GM18520 (cell line): ENCODE results near the gene TPT1.
"Not testable (repeated sequence)": the region's sequence is repeated elsewhere in the genome, so short reads cannot be mapped to it uniquely, and the experiment has no call there.

Experiments used
- ATAC-seq: cut with Tn5 transposase; IDR thresholded peaks from one replicate; pipeline ENCODE4 v1.9.1; 2021; ENCODE audit not compliant: unreplicated experiment

The TPT1 gene

GRCh38 chr13:45368005-45368404, 27.0 kb upstream of the TPT1 start:
- ATAC-seq, result no peak

GRCh38 chr13:45367358-45367757, 26.4 kb upstream of the TPT1 start:
- peak; percentile 97 for ATAC-seq

GRCh38 chr13:45365558-45365885, 24.5 kb upstream of the TPT1 start:
- ATAC-seq, result no peak

DNA sequence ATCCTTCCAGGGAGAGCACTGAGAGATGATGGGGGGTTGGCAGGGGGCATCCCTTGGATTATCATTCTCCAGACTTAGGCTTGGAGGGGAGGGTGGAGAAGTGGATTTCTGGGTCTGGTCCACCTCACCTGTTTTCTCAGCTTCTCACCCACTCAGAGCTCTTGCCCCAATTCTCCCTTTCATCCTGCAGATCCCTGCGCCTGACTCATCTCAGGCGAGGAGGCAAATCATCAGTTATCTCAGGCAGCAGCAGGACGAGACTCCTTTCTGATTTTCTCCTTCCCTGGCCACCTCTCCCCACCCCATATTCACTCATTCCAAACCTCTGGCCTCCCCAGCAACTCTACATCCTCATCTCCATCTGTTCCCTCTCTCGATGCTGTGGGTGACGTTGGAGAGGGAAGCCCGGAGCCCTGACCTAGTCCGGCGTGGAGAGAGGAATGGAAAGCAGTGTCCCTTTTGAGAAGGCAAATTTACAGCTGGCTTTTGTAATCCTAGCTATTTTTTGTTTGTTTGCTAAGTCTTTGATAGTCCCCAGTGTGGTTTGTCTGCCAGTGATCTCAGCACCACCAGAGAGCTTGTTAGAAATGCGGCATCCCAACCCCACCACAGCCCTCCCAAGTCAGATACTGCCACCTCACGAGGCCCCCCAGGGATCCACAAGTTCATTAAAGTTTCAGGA, 24.0 kb upstream of the TPT1 start:
- no peak for ATAC-seq

GRCh38 chr13:45362939-45363338, 22.0 kb upstream of the TPT1 start:
- ATAC-seq, result no peak

DNA sequence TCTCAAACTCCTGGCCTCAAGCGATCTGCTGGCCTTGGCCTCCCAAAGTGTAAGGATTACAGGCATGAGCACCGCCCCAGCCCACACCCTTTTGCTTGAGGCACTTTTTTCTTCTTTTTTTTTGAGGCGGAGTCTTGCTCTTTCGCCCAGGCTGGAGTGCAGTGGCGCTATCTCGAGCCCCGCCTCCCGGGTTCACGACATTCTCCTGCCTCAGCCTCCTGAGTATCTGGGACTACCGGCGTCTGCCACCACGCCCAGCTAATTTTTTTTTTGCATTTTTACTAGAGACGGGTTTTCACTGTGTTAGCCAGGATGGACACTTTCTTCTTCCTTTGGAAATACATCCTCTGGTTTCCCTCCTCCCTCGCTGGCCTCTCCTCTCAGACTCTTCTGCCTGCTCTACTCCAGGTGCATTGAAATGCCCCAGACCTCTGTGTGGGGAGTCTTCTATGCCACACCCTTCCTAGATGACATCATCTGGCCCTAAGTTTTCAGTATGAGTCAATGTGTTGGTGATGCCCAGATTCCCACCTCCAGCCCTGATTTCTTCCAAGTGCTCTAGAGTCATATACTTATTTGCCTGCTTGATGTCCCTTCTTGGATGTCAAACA, 20.7 kb upstream of the TPT1 start:
- no peak for ATAC-seq

- ATAC-seq, result no peak
Measured at GRCh38 chr13:45356966-45357672, 16.1 kb upstream of the TPT1 start.

GRCh38 chr13:45353895-45354294, 12.9 kb upstream of the TPT1 start:
- ATAC-seq, result no peak

- no peak for ATAC-seq
Measured at GRCh38 chr13:45352031-45352430, 11.0 kb upstream of the TPT1 start.

GRCh38 chr13:45350152-45350551, 9.2 kb upstream of the TPT1 start:
- ATAC-seq, result no peak

- ATAC-seq, result no peak
Measured at GRCh38 chr13:45349438-45349837, 8.5 kb upstream of the TPT1 start.

- not testable (repeated sequence) for ATAC-seq
Measured at GRCh38 chr13:45344064-45344463, 3.1 kb upstream of the TPT1 start.

- not testable (repeated sequence) for ATAC-seq
Measured at GRCh38 chr13:45343102-45343501, 2.1 kb upstream of the TPT1 start.

- ATAC-seq, result not testable (repeated sequence)
Measured at GRCh38 chr13:45342668-45343067, 1.7 kb upstream of the TPT1 start.

DNA sequence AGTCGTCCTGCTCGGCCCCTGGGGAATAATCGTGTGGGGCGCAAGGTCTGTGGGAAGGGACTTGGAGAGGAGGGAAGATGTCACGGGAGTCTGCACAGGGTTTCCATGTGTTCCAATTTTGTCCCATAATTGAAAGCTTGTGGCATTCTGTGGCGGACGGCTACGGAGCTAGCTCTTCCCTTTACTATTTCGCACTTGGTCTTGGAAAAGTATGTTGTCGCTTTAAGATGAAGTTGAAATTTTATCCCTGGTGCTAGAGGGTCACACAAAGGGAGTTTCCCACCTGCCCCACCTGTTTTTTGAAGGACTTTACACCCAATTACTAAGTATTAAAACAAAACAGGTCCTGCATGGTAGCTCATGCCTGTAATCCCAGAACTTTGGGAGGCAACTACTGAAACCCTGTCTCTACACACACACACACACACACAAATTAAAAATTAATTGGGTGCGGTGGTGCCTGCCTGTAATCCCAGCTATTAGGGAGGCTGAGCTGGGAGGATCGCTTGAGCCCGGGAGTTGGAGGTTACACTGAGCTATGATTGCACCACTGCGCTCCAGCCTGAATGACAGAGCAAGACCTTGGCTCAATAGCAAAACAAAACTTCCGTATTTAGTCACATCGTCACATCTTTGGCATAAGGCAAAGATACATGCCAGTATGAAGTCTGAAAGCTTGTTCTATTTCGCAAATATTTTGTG, 967 bp upstream of the TPT1 start:
- ATAC-seq, result no peak

GRCh38 chr13:45340422-45341033, 455 bp downstream of the TPT1 start:
- ATAC-seq, result peak; percentile 19

- ATAC-seq, result no peak
Measured at GRCh38 chr13:45339867-45340266, 1.1 kb downstream of the TPT1 start.

DNA sequence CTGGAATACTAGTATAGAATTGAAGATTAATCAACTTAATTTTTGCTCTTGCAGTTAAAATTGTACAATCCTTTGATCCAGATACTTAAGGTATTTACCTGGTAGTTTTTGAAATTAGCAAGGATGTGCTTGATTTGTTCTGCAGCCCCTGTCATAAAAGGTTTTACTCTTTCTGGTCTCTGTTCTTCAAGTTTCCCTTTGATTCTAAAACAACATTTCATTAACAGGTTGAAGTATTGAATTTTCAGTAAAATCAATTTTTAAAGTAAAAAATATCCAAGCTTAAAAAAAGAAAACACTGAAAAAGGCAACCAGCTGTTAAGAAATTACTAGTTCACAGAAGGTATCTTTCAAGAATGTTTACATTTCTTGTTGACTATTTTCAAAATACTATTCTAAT, 1.6 kb downstream of the TPT1 start:
- no peak for ATAC-seq

GRCh38 chr13:45337803-45338202, 3.2 kb downstream of the TPT1 start:
- no peak for ATAC-seq

- no peak for ATAC-seq
Measured at GRCh38 chr13:45337395-45337794, 3.6 kb downstream of the TPT1 start.

- ATAC-seq, result no peak
Measured at GRCh38 chr13:45336025-45336800, 4.8 kb downstream of the TPT1 start.
